ENCODE data around the gene ELMO3. TPM values are rescaled to one million over a fixed set of nuclear protein-coding genes. Genes with fewer than 3 reads are reported as not detected.
A peak's percentile ranks its signal among the peaks of the same experiment; 100 is the strongest.

The ELMO3 gene
- total and polyA plus RNA-seq, 2 of the 13 experiments (the other 11 are each of a cell fraction or from before 2014, with no cell fraction given), result 2.6 to 4.0 TPM

GRCh38 chr16:67173808-67174705 lies 24.9 kb upstream of the ELMO3 start (continued):
- TF ChIP-seq ZNF432 (CRISPR knock-in tag; IDR thresholded peaks at IDR 0.05; ENCODE audit: borderline replicate concordance) (peak; percentile 89; the same call in 1 of the 2 replicates), CHCHD3 (CRISPR knock-in tag; IDR thresholded peaks at IDR 0.05) (peak; percentile 37; the same call in 1 of the 2 replicates), KMT2A (CRISPR knock-in tag; IDR thresholded peaks at IDR 0.05) (peak; percentile 90), GATAD1 (CRISPR knock-in tag; IDR thresholded peaks at IDR 0.05) (peak; percentile 68), TRIM22 (IDR thresholded peaks at IDR 0.05) (no peak), GATAD2A (CRISPR knock-in tag; IDR thresholded peaks at IDR 0.05) (peak; percentile 66; the same call in 1 of the 2 replicates), ZNF546 (CRISPR knock-in tag; conservative IDR thresholded peaks at IDR 0.05) (peak; percentile 75), PAWR (CRISPR knock-in tag; IDR thresholded peaks at IDR 0.05; ENCODE audit: borderline replicate concordance) (no peak), ZNF335 (CRISPR knock-in tag; IDR thresholded peaks at IDR 0.05) (peak; percentile 84; the same call in 1 of the 2 replicates), TMF1 (CRISPR knock-in tag; IDR thresholded peaks at IDR 0.05; ENCODE audit: low read depth) (peak; percentile 78), ZMYM3 (CRISPR knock-in tag; IDR thresholded peaks at IDR 0.05) (peak; percentile 79), NR2F2 (IDR thresholded peaks at IDR 0.05; ENCODE audit: borderline replicate concordance, low read depth) (no peak), ZNF761 (CRISPR knock-in tag; conservative IDR thresholded peaks at IDR 0.05) (peak; percentile 82), MIXL1 (CRISPR knock-in tag; IDR thresholded peaks at IDR 0.05) (peak; percentile 87), KAT7 (CRISPR knock-in tag; IDR thresholded peaks at IDR 0.05; ENCODE audit: borderline replicate concordance) (peak; percentile 53; the same call in 1 of the 2 replicates), ZNF510 (CRISPR knock-in tag; IDR thresholded peaks at IDR 0.05; ENCODE audit: low read depth) (peak; percentile 84; the same call in 1 of the 2 replicates), ZNF263 (CRISPR knock-in tag; IDR thresholded peaks at IDR 0.05) (peak; percentile 68), ZBTB10 (CRISPR knock-in tag; IDR thresholded peaks at IDR 0.05; ENCODE audit: borderline replicate concordance) (no peak), HNRNPK (IDR thresholded peaks at IDR 0.05; ENCODE audit: low read depth, low read length, poor library complexity, severe bottlenecking) (peak; percentile 89)
- TF ChIP-seq, protein P1, sequence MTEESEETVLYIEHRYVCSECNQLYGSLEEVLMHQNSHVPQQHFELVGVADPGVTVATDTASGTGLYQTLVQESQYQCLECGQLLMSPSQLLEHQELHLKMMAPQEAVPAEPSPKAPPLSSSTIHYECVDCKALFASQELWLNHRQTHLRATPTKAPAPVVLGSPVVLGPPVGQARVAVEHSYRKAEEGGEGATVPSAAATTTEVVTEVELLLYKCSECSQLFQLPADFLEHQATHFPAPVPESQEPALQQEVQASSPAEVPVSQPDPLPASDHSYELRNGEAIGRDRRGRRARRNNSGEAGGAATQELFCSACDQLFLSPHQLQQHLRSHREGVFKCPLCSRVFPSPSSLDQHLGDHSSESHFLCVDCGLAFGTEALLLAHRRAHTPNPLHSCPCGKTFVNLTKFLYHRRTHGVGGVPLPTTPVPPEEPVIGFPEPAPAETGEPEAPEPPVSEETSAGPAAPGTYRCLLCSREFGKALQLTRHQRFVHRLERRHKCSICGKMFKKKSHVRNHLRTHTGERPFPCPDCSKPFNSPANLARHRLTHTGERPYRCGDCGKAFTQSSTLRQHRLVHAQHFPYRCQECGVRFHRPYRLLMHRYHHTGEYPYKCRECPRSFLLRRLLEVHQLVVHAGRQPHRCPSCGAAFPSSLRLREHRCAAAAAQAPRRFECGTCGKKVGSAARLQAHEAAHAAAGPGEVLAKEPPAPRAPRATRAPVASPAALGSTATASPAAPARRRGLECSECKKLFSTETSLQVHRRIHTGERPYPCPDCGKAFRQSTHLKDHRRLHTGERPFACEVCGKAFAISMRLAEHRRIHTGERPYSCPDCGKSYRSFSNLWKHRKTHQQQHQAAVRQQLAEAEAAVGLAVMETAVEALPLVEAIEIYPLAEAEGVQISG (CRISPR knock-in tag; IDR thresholded peaks at IDR 0.05), result peak; percentile 87; the same call in 1 of the 2 replicates
- TF ChIP-seq, protein P2, sequence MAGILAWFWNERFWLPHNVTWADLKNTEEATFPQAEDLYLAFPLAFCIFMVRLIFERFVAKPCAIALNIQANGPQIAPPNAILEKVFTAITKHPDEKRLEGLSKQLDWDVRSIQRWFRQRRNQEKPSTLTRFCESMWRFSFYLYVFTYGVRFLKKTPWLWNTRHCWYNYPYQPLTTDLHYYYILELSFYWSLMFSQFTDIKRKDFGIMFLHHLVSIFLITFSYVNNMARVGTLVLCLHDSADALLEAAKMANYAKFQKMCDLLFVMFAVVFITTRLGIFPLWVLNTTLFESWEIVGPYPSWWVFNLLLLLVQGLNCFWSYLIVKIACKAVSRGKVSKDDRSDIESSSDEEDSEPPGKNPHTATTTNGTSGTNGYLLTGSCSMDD (CRISPR knock-in tag; IDR thresholded peaks at IDR 0.05), result 0 out of 2 replicates have a peak, but pooled peaks have one; percentile 23

All from HepG2 (cell line).